Activated CD8-positive, alpha-beta memory T cell treated with anti-CD3 and anti-CD28 coated beads, Interleukin-2, amount 50 U/mL, for 1 hour (primary cell): ENCODE data around the gene ITGB5.

ENCODE experiments used
- DNase-seq: peaks from one replicate; pipeline ENCODE4 v3.0.0-alpha.2; 2020; ENCODE audit errors: extremely low read depth

Gene ITGB5, protein sequence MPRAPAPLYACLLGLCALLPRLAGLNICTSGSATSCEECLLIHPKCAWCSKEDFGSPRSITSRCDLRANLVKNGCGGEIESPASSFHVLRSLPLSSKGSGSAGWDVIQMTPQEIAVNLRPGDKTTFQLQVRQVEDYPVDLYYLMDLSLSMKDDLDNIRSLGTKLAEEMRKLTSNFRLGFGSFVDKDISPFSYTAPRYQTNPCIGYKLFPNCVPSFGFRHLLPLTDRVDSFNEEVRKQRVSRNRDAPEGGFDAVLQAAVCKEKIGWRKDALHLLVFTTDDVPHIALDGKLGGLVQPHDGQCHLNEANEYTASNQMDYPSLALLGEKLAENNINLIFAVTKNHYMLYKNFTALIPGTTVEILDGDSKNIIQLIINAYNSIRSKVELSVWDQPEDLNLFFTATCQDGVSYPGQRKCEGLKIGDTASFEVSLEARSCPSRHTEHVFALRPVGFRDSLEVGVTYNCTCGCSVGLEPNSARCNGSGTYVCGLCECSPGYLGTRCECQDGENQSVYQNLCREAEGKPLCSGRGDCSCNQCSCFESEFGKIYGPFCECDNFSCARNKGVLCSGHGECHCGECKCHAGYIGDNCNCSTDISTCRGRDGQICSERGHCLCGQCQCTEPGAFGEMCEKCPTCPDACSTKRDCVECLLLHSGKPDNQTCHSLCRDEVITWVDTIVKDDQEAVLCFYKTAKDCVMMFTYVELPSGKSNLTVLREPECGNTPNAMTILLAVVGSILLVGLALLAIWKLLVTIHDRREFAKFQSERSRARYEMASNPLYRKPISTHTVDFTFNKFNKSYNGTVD

GRCh38 chr3:124887177-124887931, at the start of gene ITGB5:
Gene ITGB5, minus strand, starts transcription at chr3:124887365. Its CDS starts 365 bp downstream, at chr3:124887000.
- no peak for DNase-seq

GRCh38 chr3:124935794-124936542, 48.8 kb upstream of the ITGB5 start:
- no peak for DNase-seq

DNA sequence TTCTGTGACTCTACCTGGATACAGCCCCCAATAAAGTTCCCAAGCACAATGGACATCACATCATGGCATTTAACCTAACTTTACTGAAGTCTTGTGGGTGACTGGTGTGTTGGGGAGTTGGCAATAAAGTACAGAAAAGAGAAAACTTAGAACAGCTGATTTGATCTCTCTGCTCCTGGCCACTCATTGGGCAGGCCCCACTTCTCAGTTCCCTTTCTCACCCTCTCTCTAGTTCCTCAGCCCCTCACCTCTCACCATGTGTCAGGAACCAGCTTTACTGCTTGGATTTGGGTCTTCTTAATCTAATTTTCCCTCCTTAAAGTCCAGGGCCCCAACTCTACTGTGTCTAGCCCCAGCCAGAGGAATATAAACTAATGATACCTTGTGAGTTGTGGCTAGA, 48.1 kb upstream of the ITGB5 start:
- no peak for DNase-seq

DNA sequence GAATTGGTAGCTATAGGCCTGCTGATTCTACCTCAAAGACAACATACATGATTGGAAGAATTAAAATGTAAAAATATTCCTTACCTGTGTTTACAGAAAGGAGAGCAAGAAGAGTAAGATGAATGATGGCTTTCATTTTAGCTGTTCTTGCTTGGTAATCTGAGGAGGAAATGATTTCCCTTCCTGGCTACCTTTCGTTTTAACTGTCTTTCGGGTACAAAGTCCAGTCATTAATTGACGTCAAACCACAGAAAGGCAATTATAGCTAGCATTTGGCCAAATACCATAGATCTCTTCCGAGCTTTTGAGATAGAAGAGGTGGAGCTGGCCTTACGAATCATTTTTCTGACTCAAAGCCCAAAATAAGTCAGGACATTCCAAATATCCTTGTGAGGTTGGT, 47.4 kb upstream of the ITGB5 start, which contains the start of gene MUC13:
MUC13 (minus strand) TSS at position 175 of the 400 bp plus-strand sequence; CDS start at position 136, 39 bp downstream.
- no peak for DNase-seq

DNA sequence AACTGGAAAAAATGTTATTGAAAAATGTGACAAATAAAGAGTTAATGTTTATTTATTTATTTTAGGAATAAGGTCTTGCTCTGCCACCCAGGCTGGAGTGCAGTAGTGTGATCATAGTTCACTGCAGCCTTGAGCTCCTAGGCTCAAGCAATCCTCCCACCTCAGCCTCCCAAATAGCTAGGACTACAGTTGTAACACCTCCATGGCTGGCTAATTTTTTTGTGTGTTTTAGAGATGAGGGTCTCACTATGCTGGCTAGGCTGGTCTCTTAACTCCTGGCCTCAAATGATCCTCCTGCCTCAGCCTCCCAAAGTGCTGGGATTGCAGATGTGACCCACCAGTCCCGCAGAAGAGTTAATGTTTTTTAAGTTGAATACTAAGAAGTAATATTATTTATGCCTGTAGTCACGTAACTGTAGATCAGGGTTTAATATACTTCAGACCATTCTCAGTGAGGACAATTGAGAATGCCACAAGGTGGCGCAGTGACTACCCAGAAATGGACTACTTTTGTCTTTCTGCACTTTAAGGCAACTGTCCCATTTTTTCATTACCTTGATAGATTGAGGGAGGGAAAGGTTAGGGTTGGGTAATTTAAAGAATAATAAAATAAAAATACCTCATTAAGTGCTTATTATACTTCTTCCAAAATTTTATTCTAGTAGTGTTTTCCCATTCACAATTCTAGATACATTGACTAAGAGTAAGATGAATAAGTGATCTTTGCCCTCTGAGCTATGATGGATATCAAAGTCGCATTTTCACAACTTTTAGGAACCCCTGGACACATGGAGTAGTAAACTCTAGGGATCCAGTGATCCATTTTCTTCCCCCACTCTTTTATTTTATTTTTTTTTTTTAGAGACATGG, 41.4 kb upstream of the ITGB5 start:
- DNase-seq: no peak

- no peak for DNase-seq
Measured at GRCh38 chr3:124927574-124928045, 40.4 kb upstream of the ITGB5 start.

DNA sequence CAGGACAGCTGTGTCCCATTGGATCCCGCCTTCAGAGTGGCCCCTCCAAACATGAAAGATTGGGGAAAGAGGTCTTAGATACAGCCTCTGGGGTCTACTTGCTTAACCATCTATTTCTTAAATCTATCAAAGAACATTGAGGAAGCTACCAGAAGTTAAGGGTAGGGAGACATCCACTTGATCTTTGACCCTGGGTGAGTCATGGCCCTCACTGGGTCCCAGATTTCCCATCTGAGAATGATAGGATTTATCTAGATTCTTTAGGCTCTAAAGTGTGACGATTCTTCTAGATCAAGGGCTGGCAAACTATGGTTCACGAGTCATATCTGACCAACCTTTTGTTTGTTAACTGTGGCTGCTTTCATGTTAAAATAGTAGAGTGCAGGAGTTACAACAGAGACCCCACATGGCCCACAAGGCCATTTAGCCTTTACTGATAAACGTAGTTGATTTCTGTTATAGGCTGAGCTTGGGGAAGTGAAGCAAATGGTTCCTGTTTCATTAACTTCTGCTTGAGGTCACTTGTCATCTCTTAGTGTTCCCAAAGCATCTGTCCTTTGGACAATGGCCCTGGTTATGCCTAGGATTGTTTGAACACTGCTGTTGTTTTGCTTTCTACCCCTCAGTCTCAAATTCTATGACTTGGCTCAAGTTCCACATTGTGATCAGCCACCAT, 39.4 kb upstream of the ITGB5 start:
- no peak for DNase-seq

DNA sequence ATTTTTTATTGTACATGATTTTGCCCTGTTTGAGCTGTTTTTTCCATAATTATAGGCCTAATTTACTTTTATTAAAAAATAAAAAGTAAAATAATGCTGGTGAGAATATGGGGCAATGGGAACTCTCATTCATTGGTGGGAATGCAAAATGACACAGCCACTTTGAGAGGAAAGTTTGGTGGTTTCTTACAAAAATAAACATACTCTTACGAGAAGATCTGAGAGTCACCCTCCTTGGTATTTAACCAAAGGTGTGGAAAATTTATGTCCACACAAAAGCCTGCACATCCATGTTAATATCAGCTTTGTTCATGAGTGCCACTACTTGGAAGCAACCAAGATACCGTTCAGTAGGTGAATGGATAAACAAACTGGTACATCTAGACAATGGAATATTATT, 37.6 kb upstream of the ITGB5 start:
- no peak for DNase-seq

GRCh38 chr3:124923833-124924232, 36.7 kb upstream of the ITGB5 start:
- no peak for DNase-seq

GRCh38 chr3:124920718-124921117, 33.6 kb upstream of the ITGB5 start:
- no peak for DNase-seq

- no peak for DNase-seq
Measured at GRCh38 chr3:124919756-124920155, 32.6 kb upstream of the ITGB5 start.

- no peak for DNase-seq
Measured at GRCh38 chr3:124918524-124918923, 31.4 kb upstream of the ITGB5 start.

DNA sequence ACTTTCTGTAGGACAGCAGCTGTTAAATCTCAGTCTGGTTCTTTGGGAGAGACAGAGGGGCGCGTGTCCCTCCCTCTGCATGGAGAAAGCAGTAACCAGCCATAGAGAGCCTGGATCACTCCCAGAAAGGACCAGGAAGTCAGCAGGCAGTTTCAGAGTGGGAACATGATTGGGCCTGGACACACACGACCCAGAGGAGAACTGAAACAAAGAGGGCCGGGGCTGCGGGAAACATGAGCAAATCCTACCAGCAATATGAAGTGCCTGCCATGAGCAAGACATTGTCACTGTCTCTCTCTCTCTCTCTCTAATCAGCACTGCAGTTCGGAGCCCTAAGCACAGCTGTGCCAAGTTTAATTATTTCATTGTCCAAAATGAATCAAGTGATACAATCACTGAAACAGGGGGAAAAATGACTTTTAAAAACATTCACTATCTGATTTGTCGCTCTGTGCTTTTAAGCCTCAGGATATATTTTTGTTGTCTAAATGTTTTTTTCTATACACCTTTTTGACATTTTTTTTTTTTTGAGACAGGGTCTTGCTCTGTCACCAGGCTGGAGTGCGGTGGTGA, 29.8 kb upstream of the ITGB5 start:
- no peak for DNase-seq

DNA sequence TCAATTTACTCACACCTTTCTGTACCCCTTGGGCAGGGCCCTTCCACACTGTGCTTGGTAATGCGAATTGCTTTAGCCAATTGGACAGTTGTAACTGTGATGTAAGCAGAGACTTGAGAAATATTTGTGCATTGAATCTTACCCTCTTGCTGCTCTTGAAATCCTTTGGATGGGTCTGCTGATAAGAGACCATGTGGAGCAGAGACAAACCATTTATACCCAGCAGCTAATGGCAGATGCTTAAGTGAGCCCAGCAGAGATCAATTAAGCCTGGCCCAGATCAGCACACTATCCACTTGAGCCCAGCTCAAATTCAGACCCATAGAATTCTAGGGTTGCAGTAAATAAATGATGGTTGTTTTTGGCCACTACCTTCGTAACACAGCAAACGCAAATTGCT, 28.1 kb upstream of the ITGB5 start:
- DNase-seq: no peak

DNA sequence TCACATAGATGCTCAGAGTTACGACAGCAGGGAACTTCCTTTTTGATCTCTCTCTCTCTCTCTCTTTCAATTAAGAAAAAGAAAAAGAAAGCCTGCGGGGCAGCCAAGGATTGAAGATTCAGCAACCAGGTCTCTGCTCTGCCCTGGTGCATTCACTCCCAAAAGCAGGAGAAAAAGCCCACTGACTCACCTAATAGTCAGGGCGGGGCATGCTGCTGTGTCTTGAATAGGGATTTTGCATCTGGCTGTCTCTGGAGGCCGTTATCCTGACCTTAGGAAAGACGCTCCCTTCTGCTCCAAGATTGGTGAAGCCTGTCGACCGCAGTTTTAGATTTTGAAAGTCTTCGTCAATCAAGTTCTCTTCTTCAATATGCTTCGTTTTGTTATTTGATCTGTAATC, 20.8 kb upstream of the ITGB5 start:
- DNase-seq: no peak

GRCh38 chr3:124904835-124905492, 17.8 kb upstream of the ITGB5 start:
- no peak for DNase-seq

- no peak for DNase-seq
Measured at GRCh38 chr3:124903896-124904834, 17.0 kb upstream of the ITGB5 start.
